ENCODE measurements around the gene RHOT1.
"Not testable (repeated sequence)": the region's sequence is repeated elsewhere in the genome, so short reads cannot be mapped to it uniquely, and the experiment has no call there.

Gene RHOT1

DNA sequence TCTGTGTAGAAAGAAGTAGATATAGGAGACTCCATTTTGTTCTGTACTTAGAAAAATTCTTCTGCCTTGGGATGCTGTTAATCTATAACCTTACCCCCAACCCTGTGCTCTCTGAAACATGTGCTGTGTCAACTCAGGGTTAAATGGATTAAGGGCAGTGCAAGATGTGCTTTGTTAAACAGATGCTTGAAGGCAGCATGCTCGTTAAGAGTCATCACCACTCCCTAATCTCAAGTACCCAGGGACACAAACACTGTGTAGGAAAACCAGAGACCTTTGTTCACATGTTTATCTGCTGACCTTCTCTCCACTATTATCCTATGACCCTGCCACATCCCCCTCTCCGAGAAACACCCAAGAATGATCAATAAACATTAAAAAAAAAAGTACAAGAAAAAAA, 38.0 kb downstream of the RHOT1 start:
- DNase-seq (ENCODE audit: low spot score); in situ Hi-C loops (cut with MboI; ENCODE audit: low sequenced_read_pairs, unreplicated experiment): not testable (repeated sequence)

GRCh38 chr17:32185875-32186274, 43.6 kb downstream of the RHOT1 start:
- DNase-seq (ENCODE audit: low spot score) = no peak
- in situ Hi-C loops (cut with MboI; ENCODE audit: low sequenced_read_pairs, unreplicated experiment) = no loop called here
- TF ChIP-seq, protein P1, sequence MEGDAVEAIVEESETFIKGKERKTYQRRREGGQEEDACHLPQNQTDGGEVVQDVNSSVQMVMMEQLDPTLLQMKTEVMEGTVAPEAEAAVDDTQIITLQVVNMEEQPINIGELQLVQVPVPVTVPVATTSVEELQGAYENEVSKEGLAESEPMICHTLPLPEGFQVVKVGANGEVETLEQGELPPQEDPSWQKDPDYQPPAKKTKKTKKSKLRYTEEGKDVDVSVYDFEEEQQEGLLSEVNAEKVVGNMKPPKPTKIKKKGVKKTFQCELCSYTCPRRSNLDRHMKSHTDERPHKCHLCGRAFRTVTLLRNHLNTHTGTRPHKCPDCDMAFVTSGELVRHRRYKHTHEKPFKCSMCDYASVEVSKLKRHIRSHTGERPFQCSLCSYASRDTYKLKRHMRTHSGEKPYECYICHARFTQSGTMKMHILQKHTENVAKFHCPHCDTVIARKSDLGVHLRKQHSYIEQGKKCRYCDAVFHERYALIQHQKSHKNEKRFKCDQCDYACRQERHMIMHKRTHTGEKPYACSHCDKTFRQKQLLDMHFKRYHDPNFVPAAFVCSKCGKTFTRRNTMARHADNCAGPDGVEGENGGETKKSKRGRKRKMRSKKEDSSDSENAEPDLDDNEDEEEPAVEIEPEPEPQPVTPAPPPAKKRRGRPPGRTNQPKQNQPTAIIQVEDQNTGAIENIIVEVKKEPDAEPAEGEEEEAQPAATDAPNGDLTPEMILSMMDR (IDR thresholded peaks at IDR 0.05; ENCODE audit: borderline replicate concordance, control extremely low read depth, extremely low read depth, insufficient read depth, missing control alignments) = no peak

- in situ Hi-C loops (cut with MboI; ENCODE audit: low sequenced_read_pairs, unreplicated experiment) = no loop called here
- TF ChIP-seq, protein P1 (IDR thresholded peaks at IDR 0.05; ENCODE audit: borderline replicate concordance, control extremely low read depth, extremely low read depth, insufficient read depth, missing control alignments) = no peak
- no peak for DNase-seq (ENCODE audit: low spot score)
These were observed 45.0 kb downstream of the RHOT1 start for GRCh38 chr17:32187271-32187670.

GRCh38 chr17:32189343-32189742, 47.0 kb downstream of the RHOT1 start:
- in situ Hi-C loops (cut with MboI; ENCODE audit: low sequenced_read_pairs, unreplicated experiment) = no loop called here
- no peak for DNase-seq (ENCODE audit: low spot score)
- TF ChIP-seq, protein P1 (IDR thresholded peaks at IDR 0.05; ENCODE audit: borderline replicate concordance, control extremely low read depth, extremely low read depth, insufficient read depth, missing control alignments) = no peak

DNA sequence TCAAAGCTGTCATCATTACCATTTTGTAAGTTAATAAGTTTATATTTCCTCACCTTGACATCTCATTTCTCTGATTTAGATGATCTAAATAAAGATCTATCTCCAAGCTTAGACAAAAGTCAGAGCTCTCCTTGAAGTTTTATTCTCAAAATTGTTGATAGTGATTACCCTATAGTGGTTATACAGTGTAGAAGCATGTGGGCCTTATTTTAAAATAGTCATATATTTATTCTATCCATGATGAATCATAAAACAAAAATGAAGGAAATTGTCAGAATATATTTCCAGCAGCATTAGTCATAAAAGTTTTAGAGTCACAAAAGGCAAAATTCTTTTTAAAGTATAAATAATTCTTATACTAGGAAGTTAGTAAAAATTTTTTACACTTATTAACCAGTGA, 49.0 kb downstream of the RHOT1 start:
- DNase-seq (ENCODE audit: low spot score) = no peak

DNA sequence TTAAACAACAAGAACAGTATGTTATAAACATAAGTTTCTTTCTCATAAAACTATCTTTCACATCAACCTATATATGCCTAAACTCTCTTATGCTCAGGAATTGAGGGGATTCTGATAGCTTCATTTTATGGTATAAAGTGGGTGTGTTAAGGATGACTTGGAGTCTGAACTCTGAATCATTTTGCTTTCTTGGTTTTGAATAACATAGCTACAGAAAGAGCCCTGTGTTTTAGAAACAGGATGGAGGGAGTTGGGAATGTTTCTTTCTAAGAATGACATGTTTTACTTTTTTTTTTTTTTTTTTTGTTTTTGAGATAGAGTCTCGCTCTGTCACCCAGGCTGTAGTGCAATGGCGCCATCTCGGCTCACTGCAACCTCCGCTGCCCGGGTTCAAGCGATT, 50.1 kb downstream of the RHOT1 start:
- TF ChIP-seq, protein P1 (IDR thresholded peaks at IDR 0.05; ENCODE audit: borderline replicate concordance, control extremely low read depth, extremely low read depth, insufficient read depth, missing control alignments) = no peak
- in situ Hi-C loops (cut with MboI; ENCODE audit: low sequenced_read_pairs, unreplicated experiment) = no loop called here
- no peak for DNase-seq (ENCODE audit: low spot score)

More for the DNA sequence above, 49.0 kb downstream of the RHOT1 start:
- TF ChIP-seq, protein P1 (IDR thresholded peaks at IDR 0.05; ENCODE audit: borderline replicate concordance, control extremely low read depth, extremely low read depth, insufficient read depth, missing control alignments) = no peak
- in situ Hi-C loops (cut with MboI; ENCODE audit: low sequenced_read_pairs, unreplicated experiment) = no loop called here

- in situ Hi-C loops (cut with MboI; ENCODE audit: low sequenced_read_pairs, unreplicated experiment) = no loop called here
- TF ChIP-seq, protein P1 (IDR thresholded peaks at IDR 0.05; ENCODE audit: borderline replicate concordance, control extremely low read depth, extremely low read depth, insufficient read depth, missing control alignments) = no peak
- no peak for DNase-seq (ENCODE audit: low spot score)
These were observed 55.7 kb downstream of the RHOT1 start for GRCh38 chr17:32197987-32198386.

All from GM13976 (cell line).